SU-DHL-6 (cell line): ENCODE results near the gene FBXL13.

Source experiments
- CTCF ChIP-seq: fragments of 200-600 bp; sonication (generic); IDR thresholded peaks from one replicate; pipeline ENCODE4 v1.5.1; 2017; ENCODE audit warnings: antibody characterized with exemption, mild to moderate bottlenecking, low read length, moderate library complexity; ENCODE audit not compliant: insufficient read depth, poor library complexity, severe bottlenecking
- EZH2phosphoT487 ChIP-seq: fragments of 200-600 bp; sonication (generic), shearing (Covaris generic); conservative IDR thresholded peaks from 2 replicates; pipeline ENCODE4 v1.6.1; 2018; ENCODE audit warnings: mild to moderate bottlenecking, antibody characterized with exemption, low read length, moderate library complexity, mixed read lengths

DNA sequence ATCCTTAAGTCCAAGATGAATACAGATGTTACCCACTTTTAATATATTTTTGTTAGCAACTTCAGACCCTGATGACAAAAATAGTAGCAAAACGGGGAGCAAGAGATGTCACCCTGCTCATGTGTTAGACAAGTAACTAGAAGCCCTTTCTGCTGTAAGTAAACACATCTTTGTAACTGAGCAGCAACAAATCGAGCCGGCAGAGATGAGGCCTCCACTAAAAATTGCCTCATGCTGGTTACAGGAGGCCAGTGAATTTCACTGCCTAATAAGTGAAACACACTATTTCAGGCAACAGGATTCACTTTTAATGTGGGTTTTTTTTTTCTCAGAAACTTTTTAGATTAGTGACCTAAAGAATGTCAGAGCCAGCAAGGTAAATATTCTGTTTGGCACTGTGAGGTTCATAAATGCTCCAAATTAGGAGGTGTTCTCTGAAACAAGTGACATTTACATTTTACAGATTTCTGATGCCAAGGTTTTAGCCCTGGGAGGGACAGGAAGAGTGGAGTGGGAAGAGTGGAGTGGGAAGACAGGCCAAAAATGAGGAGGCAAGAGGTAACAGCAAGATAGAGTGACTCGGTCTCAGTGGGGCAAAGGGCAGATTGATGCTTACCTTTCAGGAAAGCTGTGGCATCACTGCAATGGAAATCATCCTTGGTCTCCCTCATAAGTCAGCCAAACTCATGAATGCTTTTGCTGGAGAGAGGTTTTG, 215.4 kb downstream of the FBXL13 start:
- TF ChIP-seq CTCF, result no peak
- no peak for TF ChIP-seq EZH2phosphoT487
